HCT116 (cell line): Measurements from ENCODE around the gene TAS2R3. TPM values are rescaled to one million over a fixed set of nuclear protein-coding genes. Genes with fewer than 3 reads are reported as not detected.

Experiments
- ATAC-seq: fragments of 200-7000 bp; cut with Tn5 transposase; 2 replicates; pipeline ENCODE4 v1.9.1; 2020; ENCODE audit warnings: mild to moderate bottlenecking, moderate library complexity
- BruUV-seq: library from RNA; stranded (reverse); fragments of 400-500 nt; replicated peaks from 2 replicates; lab custom pipeline; 2021; lab: Mats Ljungman, UMichigan
- CTCF ChIA-PET: fragments of 300-600 bp; sonication (Branson Sonifier 250); formaldehyde crosslinking; loops from one replicate; lab custom pipeline; 2021; ENCODE audit warnings: antibody characterized with exemption; lab: Charles Lee
- POLR2A ChIA-PET: fragments of 300-600, 350-600 bp; sonication (Branson Sonifier 250); formaldehyde crosslinking; loops from one replicate; lab custom pipeline; 2021; ENCODE audit warnings: antibody characterized with exemption; lab: Charles Lee
- RAD21 ChIA-PET, 2 experiments: fragments of 300-600 bp; sonication (Branson Sonifier 250); formaldehyde crosslinking; loops; one replicate each; lab custom pipeline; 2023; ENCODE audit warnings: low total read pairs in 2 of 2; ENCODE audit not compliant: uncharacterized antibody in 2 of 2, unreplicated experiment in 2 of 2, low non-redundant PET in 1 of 2; lab: Charles Lee
- DNase-seq: peaks from one replicate; pipeline ENCODE4 v3.0.0-alpha.2; 2010; ENCODE audit warnings: low read depth, low spot score
- H2AFZ ChIP-seq: fragments of 200-600 bp; shearing (Covaris generic), sonication (generic); 2 replicates; pipeline ENCODE4 v1.6.1; 2017; ENCODE audit warnings: low read depth, mixed run types, mixed read lengths, antibody characterized with exemption, low read length; ENCODE audit not compliant: poor library complexity, severe bottlenecking
- H3K27ac ChIP-seq: 2 replicates; pipeline ENCODE4 v1.5.1; 2012; ENCODE audit warnings: low read depth, low read length
- H3K27me3 ChIP-seq: fragments of 200-600 bp; sonication (generic); 2 replicates; pipeline ENCODE4 v1.6.1; 2016; ENCODE audit warnings: mixed run types, low read length, mixed read lengths; ENCODE audit not compliant: insufficient read depth
- H3K36me3 ChIP-seq, 2 experiments: fragments of 200-500 bp in 1 of 2; fragments of 200-600 bp in 1 of 2; sonication (Bioruptor generic) in 1 of 2; sonication (generic) in 1 of 2; 2 replicates each; pipeline versions ENCODE4 v1.5.1 to v1.6.1; 2014 to 2016; ENCODE audit warnings: low read length in 2 of 2, inconsistent platforms in 1 of 2, mixed read lengths in 1 of 2, mixed run types in 1 of 2; ENCODE audit not compliant: insufficient read depth in 2 of 2, control insufficient read depth in 1 of 2
- H3K4me1 ChIP-seq, 2 experiments: fragments of 200-600 bp in 1 of 2; sonication (generic) in 1 of 2; 2 replicates each; pipeline versions ENCODE4 v1.5.1 to v1.6.1; 2012 to 2017; ENCODE audit warnings: low read length in 2 of 2, inconsistent platforms in 1 of 2, mild to moderate bottlenecking in 1 of 2, mixed read lengths in 1 of 2, mixed run types in 1 of 2, moderate library complexity in 1 of 2; ENCODE audit not compliant: insufficient read depth in 2 of 2, control insufficient read depth in 1 of 2
- H3K4me2 ChIP-seq: fragments of 200-600 bp; sonication (generic); 2 replicates; pipeline ENCODE4 v1.6.1; 2017; ENCODE audit warnings: mixed run types, low read length, mixed read lengths
- H3K4me3 ChIP-seq, 2 experiments: fragments of 200-600 bp in 1 of 2; sonication (generic) in 1 of 2; replicated peaks in 1 of 2; 2 replicates each; pipeline ENCODE4 v1.5.1; 2011 to 2016; ENCODE audit warnings: low read length in 2 of 2, control low read depth in 1 of 2, low read depth in 1 of 2, mild to moderate bottlenecking in 1 of 2, mixed read lengths in 1 of 2, mixed run types in 1 of 2
- H3K79me2 ChIP-seq: fragments of 200-600 bp; sonication (generic); 2 replicates; pipeline ENCODE4 v1.6.1; 2017; ENCODE audit warnings: mild to moderate bottlenecking, mixed run types, low read length, moderate library complexity, mixed read lengths; ENCODE audit not compliant: insufficient read depth
- H3K9ac ChIP-seq: fragments of 200-600 bp; sonication (generic); 2 replicates; pipeline ENCODE4 v1.6.1; 2016; ENCODE audit warnings: low read length, mixed read lengths
- H3K9me2 ChIP-seq: fragments of 200-600 bp; sonication (generic), shearing (Covaris generic); 2 replicates; pipeline ENCODE4 v1.6.1; 2017; ENCODE audit warnings: mixed run types, mild to moderate bottlenecking, moderate library complexity; ENCODE audit not compliant: insufficient read depth
- H3K9me3 ChIP-seq, 2 experiments: fragments of 200-500 bp in 1 of 2; fragments of 200-600 bp in 1 of 2; sonication (Bioruptor generic) in 1 of 2; sonication (generic) in 1 of 2; 2 replicates each; pipeline ENCODE4 v1.6.1; 2014 to 2017; ENCODE audit warnings: low read length in 2 of 2, mixed read lengths in 2 of 2, inconsistent platforms in 1 of 2, low read depth in 1 of 2, mild to moderate bottlenecking in 1 of 2, mixed run types in 1 of 2, moderate library complexity in 1 of 2; ENCODE audit not compliant: control insufficient read depth in 1 of 2, insufficient read depth in 1 of 2
- H4K20me1 ChIP-seq: fragments of 200-600 bp; sonication (generic), shearing (Covaris generic); 2 replicates; pipeline ENCODE4 v1.6.1; 2017; ENCODE audit warnings: mixed run types, mild to moderate bottlenecking, moderate library complexity; ENCODE audit not compliant: insufficient read depth
- CBX3 ChIP-seq: IDR thresholded peaks from 2 replicates; pipeline ENCODE4 v1.6.1; 2012; ENCODE audit warnings: low read depth
- CEBPB ChIP-seq: IDR thresholded peaks from 2 replicates; pipeline ENCODE4 v1.6.1; 2012; ENCODE audit warnings: low read depth
- EGR1 ChIP-seq: IDR thresholded peaks from 2 replicates; pipeline ENCODE4 v1.6.1; 2012; ENCODE audit warnings: low read depth
- ELF1 ChIP-seq: IDR thresholded peaks from 2 replicates; pipeline ENCODE4 v1.6.1; 2012; ENCODE audit warnings: low read depth, borderline replicate concordance
- EZH2phosphoT487 ChIP-seq: fragments of 200-600 bp; IDR thresholded peaks from 2 replicates; pipeline ENCODE4 v1.6.1; 2018; ENCODE audit warnings: antibody characterized with exemption, borderline replicate concordance
- FOSL1 ChIP-seq: IDR thresholded peaks from 2 replicates; pipeline ENCODE4 v1.6.1; 2012; ENCODE audit warnings: low read depth
- JUND ChIP-seq: IDR thresholded peaks from 2 replicates; pipeline ENCODE4 v1.6.1; 2012
- POLR2A ChIP-seq: IDR thresholded peaks from 2 replicates; pipeline ENCODE4 v1.7.0; 2011; ENCODE audit warnings: borderline replicate concordance; ENCODE audit not compliant: insufficient read depth, insufficient read length; ENCODE audit errors: extremely low read depth
- POLR2AphosphoS5 ChIP-seq: IDR thresholded peaks from 2 replicates; pipeline ENCODE4 v1.6.1; 2011; ENCODE audit warnings: mild to moderate bottlenecking, low read depth, low read length, moderate library complexity
- RAD21 ChIP-seq: IDR thresholded peaks from 2 replicates; pipeline ENCODE4 v1.6.1; 2012; ENCODE audit warnings: low read depth, mild to moderate bottlenecking
- SIN3A ChIP-seq: IDR thresholded peaks from 2 replicates; pipeline ENCODE4 v1.6.1; 2012; ENCODE audit warnings: low read depth
- SP1 ChIP-seq: IDR thresholded peaks from 2 replicates; pipeline ENCODE4 v1.6.1; 2012; ENCODE audit warnings: low read depth
- SRF ChIP-seq: IDR thresholded peaks from 2 replicates; pipeline ENCODE4 v1.6.1; 2012; ENCODE audit warnings: low read depth
- TCF7L2 ChIP-seq: IDR thresholded peaks from 2 replicates; pipeline ENCODE4 v1.7.0; 2011; ENCODE audit warnings: borderline replicate concordance, inconsistent platforms; ENCODE audit not compliant: insufficient read depth, insufficient read length; ENCODE audit errors: extremely low read depth
- YY1 ChIP-seq: IDR thresholded peaks from 2 replicates; pipeline ENCODE4 v1.6.1; 2011; ENCODE audit warnings: low read length, low read depth, moderate library complexity, mild to moderate bottlenecking; ENCODE audit not compliant: insufficient replicate concordance; ENCODE audit errors: extremely low read depth
- ZBTB33 ChIP-seq: IDR thresholded peaks from 2 replicates; pipeline ENCODE4 v1.6.1; 2011; ENCODE audit warnings: mild to moderate bottlenecking, low read length, moderate library complexity; ENCODE audit not compliant: insufficient replicate concordance; ENCODE audit errors: extremely low read depth
- ZNF274 ChIP-seq: fragments of 200-500 bp; sonication (Bioruptor generic); IDR thresholded peaks from 2 replicates; pipeline ENCODE4 v1.6.1; 2014; ENCODE audit warnings: mild to moderate bottlenecking, low read depth, low read length, inconsistent platforms
- intact Hi-C: fragments of 100-400 bp; cut with micrococcal nuclease; formaldehyde crosslinking; loops from 2 replicates; pipeline ENCODE4 v1.10.0; 2022
- total RNA-seq: library from RNA; stranded (reverse); gene quantifications from one replicate; pipeline ENCODE4 v1.2.1, GENCODE V29; 2021; ENCODE audit not compliant: unreplicated experiment
- TF ChIP-seq, protein P1 (sequence below): IDR thresholded peaks from 2 replicates; pipeline ENCODE4 v1.6.1; 2012
- TF ChIP-seq, protein P2 (sequence below): IDR thresholded peaks from 2 replicates; pipeline ENCODE4 v1.6.1; 2012
- TF ChIP-seq, protein P3 (sequence below): IDR thresholded peaks from 2 replicates; pipeline ENCODE4 v1.6.1; 2012; ENCODE audit warnings: low read depth

The TAS2R3 gene
- total RNA-seq, 1 experiment from 2014 or later, result 1.4 TPM

DNA sequence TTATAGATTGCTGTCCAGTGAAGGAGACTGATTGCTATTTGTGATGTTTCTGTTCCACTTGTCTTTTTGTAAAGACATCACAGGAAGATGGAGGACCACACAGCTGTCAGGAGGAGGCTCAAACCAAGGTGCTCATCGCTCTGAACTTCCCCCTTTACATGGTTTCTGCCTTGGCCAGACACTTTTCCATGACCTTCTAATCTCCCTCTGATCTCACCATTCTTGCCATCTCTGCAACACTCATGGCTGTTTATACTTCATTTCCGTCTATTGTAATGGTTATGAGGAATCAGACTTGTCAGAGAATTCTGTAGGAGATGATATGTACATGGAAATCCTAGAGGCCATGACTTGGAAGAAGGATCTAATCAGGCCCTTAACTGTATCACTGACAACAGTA lies 24.4 kb downstream of the TAS2R3 start (continued):
- TF ChIP-seq EZH2phosphoT487, result no peak
- TF ChIP-seq, all 23 proteins: peak for 0

GRCh38 chr7:141789917-141790316 lies 26.0 kb downstream of the TAS2R3 start, which contains the start of gene TAS2R5:
TAS2R5 (plus strand) TSS chr7:141790217; CDS start chr7:141790362, 145 bp downstream.
- TF ChIP-seq RAD21, result no peak
- no peak for TF ChIP-seq SRF
- no peak for TF ChIP-seq TCF7L2
- TF ChIP-seq POLR2A, result no peak
- no peak for TF ChIP-seq ZBTB33
- TF ChIP-seq EGR1, result no peak
- no peak for TF ChIP-seq YY1
- TF ChIP-seq, protein P1, sequence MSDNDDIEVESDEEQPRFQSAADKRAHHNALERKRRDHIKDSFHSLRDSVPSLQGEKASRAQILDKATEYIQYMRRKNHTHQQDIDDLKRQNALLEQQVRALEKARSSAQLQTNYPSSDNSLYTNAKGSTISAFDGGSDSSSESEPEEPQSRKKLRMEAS, result no peak
- no peak for TF ChIP-seq SIN3A
- TF ChIP-seq, protein P2, sequence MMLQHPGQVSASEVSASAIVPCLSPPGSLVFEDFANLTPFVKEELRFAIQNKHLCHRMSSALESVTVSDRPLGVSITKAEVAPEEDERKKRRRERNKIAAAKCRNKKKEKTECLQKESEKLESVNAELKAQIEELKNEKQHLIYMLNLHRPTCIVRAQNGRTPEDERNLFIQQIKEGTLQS, result no peak
- TF ChIP-seq SP1, result no peak
- TF ChIP-seq ZNF274, result no peak
- TF ChIP-seq CBX3, result no peak
- no peak for TF ChIP-seq CEBPB
- no peak for TF ChIP-seq FOSL1
- no peak for TF ChIP-seq JUND
- TF ChIP-seq, protein P3, sequence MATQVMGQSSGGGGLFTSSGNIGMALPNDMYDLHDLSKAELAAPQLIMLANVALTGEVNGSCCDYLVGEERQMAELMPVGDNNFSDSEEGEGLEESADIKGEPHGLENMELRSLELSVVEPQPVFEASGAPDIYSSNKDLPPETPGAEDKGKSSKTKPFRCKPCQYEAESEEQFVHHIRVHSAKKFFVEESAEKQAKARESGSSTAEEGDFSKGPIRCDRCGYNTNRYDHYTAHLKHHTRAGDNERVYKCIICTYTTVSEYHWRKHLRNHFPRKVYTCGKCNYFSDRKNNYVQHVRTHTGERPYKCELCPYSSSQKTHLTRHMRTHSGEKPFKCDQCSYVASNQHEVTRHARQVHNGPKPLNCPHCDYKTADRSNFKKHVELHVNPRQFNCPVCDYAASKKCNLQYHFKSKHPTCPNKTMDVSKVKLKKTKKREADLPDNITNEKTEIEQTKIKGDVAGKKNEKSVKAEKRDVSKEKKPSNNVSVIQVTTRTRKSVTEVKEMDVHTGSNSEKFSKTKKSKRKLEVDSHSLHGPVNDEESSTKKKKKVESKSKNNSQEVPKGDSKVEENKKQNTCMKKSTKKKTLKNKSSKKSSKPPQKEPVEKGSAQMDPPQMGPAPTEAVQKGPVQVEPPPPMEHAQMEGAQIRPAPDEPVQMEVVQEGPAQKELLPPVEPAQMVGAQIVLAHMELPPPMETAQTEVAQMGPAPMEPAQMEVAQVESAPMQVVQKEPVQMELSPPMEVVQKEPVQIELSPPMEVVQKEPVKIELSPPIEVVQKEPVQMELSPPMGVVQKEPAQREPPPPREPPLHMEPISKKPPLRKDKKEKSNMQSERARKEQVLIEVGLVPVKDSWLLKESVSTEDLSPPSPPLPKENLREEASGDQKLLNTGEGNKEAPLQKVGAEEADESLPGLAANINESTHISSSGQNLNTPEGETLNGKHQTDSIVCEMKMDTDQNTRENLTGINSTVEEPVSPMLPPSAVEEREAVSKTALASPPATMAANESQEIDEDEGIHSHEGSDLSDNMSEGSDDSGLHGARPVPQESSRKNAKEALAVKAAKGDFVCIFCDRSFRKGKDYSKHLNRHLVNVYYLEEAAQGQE, result no peak
- TF ChIP-seq EZH2phosphoT487, result no peak
- no peak for TF ChIP-seq ELF1
- no peak for TF ChIP-seq POLR2AphosphoS5
- TF ChIP-seq, all 23 proteins: peak for 0
- POLR2A ChIA-PET, result no interaction called here
- Histone ChIP-seq H3K4me3 (no peak within 1 kb of the TSS), H3K4me2 (no peak within 1 kb of the TSS), H2AFZ (no peak within 1 kb of the TSS), H3K9me2 (no peaks in the 10 kb centered on the region), H3K27ac (no peak within 1 kb of the TSS), H3K79me2 (no peaks in the 10 kb centered on the region), H3K9ac (no peak within 1 kb of the TSS), H4K20me1 (no peaks in the 10 kb centered on the region), H3K4me1 (no peaks in the 10 kb centered on the region), H3K36me3 (0 out of 4 replicates have a peak, but pooled peaks cover 2 to 3% of the 10 kb centered on the region in 2 experiments), H3K9me3 (no peaks in the 10 kb centered on the region), H3K27me3 (no peaks in the 10 kb centered on the region)
- RAD21 ChIA-PET, result no interaction called here
- ATAC-seq (no peak), DNase-seq (no peak)
- CTCF ChIA-PET, result no interaction called here
- BruUV-seq, result no TSS peak
- intact Hi-C loops, result loop anchor here (5.0 kb wide), 1 partner anchor 138 kb away; no protein-coding TSS in a partner anchor
